Endothelial cell of umbilical vein (primary cell): ENCODE measurements around the gene OPCML.

ENCODE experiments used
- FOS ChIP-seq: IDR thresholded peaks from 2 replicates; pipeline ENCODE4 v1.6.1; 2011; ENCODE audit warnings: mild to moderate bottlenecking, low read length, moderate library complexity, borderline replicate concordance; ENCODE audit not compliant: insufficient read depth
- MAX ChIP-seq: IDR thresholded peaks from 2 replicates; pipeline ENCODE4 v1.6.1; 2011; ENCODE audit not compliant: insufficient read depth, insufficient read length
- POLR2A ChIP-seq: IDR thresholded peaks from 2 replicates; pipeline ENCODE4 v1.6.1; 2012; ENCODE audit warnings: low read depth, mild to moderate bottlenecking, control low read depth, low read length
- TF ChIP-seq, protein P1 (sequence below), 2 donors: IDR thresholded peaks; 1 replicate in 1 of 2; 2 replicates in 1 of 2; pipeline ENCODE4 v1.5.1; 2011; ENCODE audit warnings: low read length in 2 of 2, mild to moderate bottlenecking in 2 of 2, moderate library complexity in 2 of 2, control low read depth in 1 of 2, inconsistent platforms in 1 of 2, low read depth in 1 of 2; ENCODE audit not compliant: insufficient read depth in 1 of 2; ENCODE audit errors: extremely low read depth in 1 of 2

- TF ChIP-seq, protein P1, sequence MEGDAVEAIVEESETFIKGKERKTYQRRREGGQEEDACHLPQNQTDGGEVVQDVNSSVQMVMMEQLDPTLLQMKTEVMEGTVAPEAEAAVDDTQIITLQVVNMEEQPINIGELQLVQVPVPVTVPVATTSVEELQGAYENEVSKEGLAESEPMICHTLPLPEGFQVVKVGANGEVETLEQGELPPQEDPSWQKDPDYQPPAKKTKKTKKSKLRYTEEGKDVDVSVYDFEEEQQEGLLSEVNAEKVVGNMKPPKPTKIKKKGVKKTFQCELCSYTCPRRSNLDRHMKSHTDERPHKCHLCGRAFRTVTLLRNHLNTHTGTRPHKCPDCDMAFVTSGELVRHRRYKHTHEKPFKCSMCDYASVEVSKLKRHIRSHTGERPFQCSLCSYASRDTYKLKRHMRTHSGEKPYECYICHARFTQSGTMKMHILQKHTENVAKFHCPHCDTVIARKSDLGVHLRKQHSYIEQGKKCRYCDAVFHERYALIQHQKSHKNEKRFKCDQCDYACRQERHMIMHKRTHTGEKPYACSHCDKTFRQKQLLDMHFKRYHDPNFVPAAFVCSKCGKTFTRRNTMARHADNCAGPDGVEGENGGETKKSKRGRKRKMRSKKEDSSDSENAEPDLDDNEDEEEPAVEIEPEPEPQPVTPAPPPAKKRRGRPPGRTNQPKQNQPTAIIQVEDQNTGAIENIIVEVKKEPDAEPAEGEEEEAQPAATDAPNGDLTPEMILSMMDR (IDR thresholded peaks at IDR 0.05; ENCODE audit: extremely low read depth in 1 of 2, insufficient read depth in 1 of 2, low read depth in 1 of 2, low read length in 2 of 2), result no peak
- TF ChIP-seq FOS (no peak), POLR2A (no peak), MAX (no peak)
Measured at GRCh38 chr11:133530501-133530835, 1.8 kb downstream of the OPCML start.
